Stimulated activated CD8-positive, alpha-beta memory T cell treated with anti-CD3 and anti-CD28 coated beads, Interleukin-2, amount 100 ng/mL, for 1 hour (primary cell): ENCODE measurements around the gene KDSR.

Experiments used
- DNase-seq, 2 donors: peaks; one replicate each; pipeline ENCODE4 v3.0.0-alpha.2; 2020; ENCODE audit warnings: low read depth in 2 of 2

KDSR gene

GRCh38 chr18:63367053-63367953, at the start of gene KDSR:
Gene KDSR, minus strand, starts transcription at chr18:63367206. Its CDS starts 88 bp downstream, at chr18:63367118.
- peak; percentile 49 to 61 for DNase-seq

- DNase-seq: no peak
These were observed 45.9 kb upstream of the KDSR start for GRCh38 chr18:63412953-63413352.

- no peak for DNase-seq
These were observed 43.8 kb upstream of the KDSR start for GRCh38 chr18:63410792-63411191.

GRCh38 chr18:63409301-63409700, 42.3 kb upstream of the KDSR start:
- DNase-seq: no peak

GRCh38 chr18:63407734-63408133, 40.7 kb upstream of the KDSR start:
- no peak for DNase-seq

- no peak for DNase-seq
These were observed 39.0 kb upstream of the KDSR start for GRCh38 chr18:63405986-63406385.

GRCh38 chr18:63402246-63403162, 35.5 kb upstream of the KDSR start:
- no peak for DNase-seq

- DNase-seq: no peak
These were observed 32.3 kb upstream of the KDSR start for GRCh38 chr18:63399300-63399699.

GRCh38 chr18:63397349-63397748, 30.3 kb upstream of the KDSR start:
- DNase-seq: no peak

- DNase-seq: no peak
These were observed 28.5 kb upstream of the KDSR start for GRCh38 chr18:63395503-63395902.

GRCh38 chr18:63394954-63395353, 27.9 kb upstream of the KDSR start:
- DNase-seq: no peak

GRCh38 chr18:63387861-63388260, 20.9 kb upstream of the KDSR start:
- DNase-seq: no peak

GRCh38 chr18:63382843-63383242, 15.8 kb upstream of the KDSR start:
- DNase-seq: no peak

- DNase-seq: no peak
These were observed 12.6 kb upstream of the KDSR start for GRCh38 chr18:63379639-63379962.

- no peak for DNase-seq
These were observed 12.1 kb upstream of the KDSR start for GRCh38 chr18:63378919-63379638.

- DNase-seq: no peak
These were observed 10.4 kb upstream of the KDSR start for GRCh38 chr18:63377275-63377980.

- no peak for DNase-seq
These were observed 9.5 kb upstream of the KDSR start for GRCh38 chr18:63376538-63376937.

GRCh38 chr18:63374540-63374939, 7.5 kb upstream of the KDSR start:
- DNase-seq: no peak

- DNase-seq: no peak
These were observed 6.2 kb upstream of the KDSR start for GRCh38 chr18:63373161-63373560.

GRCh38 chr18:63368611-63369010, 1.6 kb upstream of the KDSR start:
- no peak for DNase-seq
